CMK (cell line): ENCODE results near the gene PRSS8.
A peak's percentile ranks its signal among the peaks of the same experiment; 100 is the strongest.
"Not testable (repeated sequence)": the region's sequence is repeated elsewhere in the genome, so short reads cannot be mapped to it uniquely, and the experiment has no call there.

ENCODE experiments used
- DNase-seq: peaks from one replicate; pipeline ENCODE4 v3.0.0-alpha.2; 2010; ENCODE audit warnings: low read depth

PRSS8 gene

GRCh38 chr16:31135535-31136286 lies at the start of gene PRSS8:
PRSS8 (minus strand) TSS chr16:31135727; CDS start chr16:31135498, 229 bp downstream.
- no peak for DNase-seq

- DNase-seq, result no peak
Observed at GRCh38 chr16:31184888-31185287, 49.4 kb upstream of the PRSS8 start.

- DNase-seq, result no peak
Observed at GRCh38 chr16:31183432-31184428, 48.2 kb upstream of the PRSS8 start.

GRCh38 chr16:31182391-31182790 lies 46.9 kb upstream of the PRSS8 start:
- DNase-seq, result no peak

- no peak for DNase-seq
Observed at GRCh38 chr16:31181102-31181830, 45.7 kb upstream of the PRSS8 start.

- DNase-seq, result peak; percentile 95
Observed at GRCh38 chr16:31179747-31180459, 44.4 kb upstream of the PRSS8 start, which contains the start of gene FUS. FUS (plus strand) TSS chr16:31180139; CDS start chr16:31180215, 76 bp downstream.

- no peak for DNase-seq
Observed at GRCh38 chr16:31179219-31179746, 43.8 kb upstream of the PRSS8 start.

- no peak for DNase-seq
Observed at GRCh38 chr16:31177136-31177535, 41.6 kb upstream of the PRSS8 start.

GRCh38 chr16:31170048-31170447 lies 34.5 kb upstream of the PRSS8 start:
- DNase-seq, result not testable (repeated sequence)

- DNase-seq, result no peak
Observed at GRCh38 chr16:31168848-31169247, 33.3 kb upstream of the PRSS8 start.

- DNase-seq, result no peak
Observed at GRCh38 chr16:31167315-31167714, 31.8 kb upstream of the PRSS8 start.

GRCh38 chr16:31157136-31157535 lies 21.6 kb upstream of the PRSS8 start:
- DNase-seq, result no peak

GRCh38 chr16:31150976-31151375 lies 15.4 kb upstream of the PRSS8 start:
- not testable (repeated sequence) for DNase-seq

- DNase-seq, result no peak
Observed at GRCh38 chr16:31149894-31150890, 14.7 kb upstream of the PRSS8 start, which contains the start of gene PRSS36. PRSS36 (minus strand) TSS chr16:31150066; CDS start chr16:31150035, 31 bp downstream.

GRCh38 chr16:31149332-31149731 lies 13.8 kb upstream of the PRSS8 start:
- no peak for DNase-seq

- DNase-seq, result no peak
Observed at GRCh38 chr16:31148896-31149295, 13.4 kb upstream of the PRSS8 start.

- no peak for DNase-seq
Observed at GRCh38 chr16:31148281-31148728, 12.8 kb upstream of the PRSS8 start.

- DNase-seq, result no peak
Observed at GRCh38 chr16:31147574-31147973, 12.0 kb upstream of the PRSS8 start.

- DNase-seq, result no peak
Observed at GRCh38 chr16:31145398-31145990, 10.0 kb upstream of the PRSS8 start.
